ENCODE measurements around the gene ZNF718. TPM values are rescaled to one million over a fixed set of nuclear protein-coding genes. Genes with fewer than 3 reads are reported as not detected.
"Not testable (repeated sequence)": the region's sequence is repeated elsewhere in the genome, so short reads cannot be mapped to it uniquely, and the experiment has no call there.

ZNF718 gene
- total RNA-seq, 2 experiments from 2014 or later: 11.1 to 11.6 TPM

DNA sequence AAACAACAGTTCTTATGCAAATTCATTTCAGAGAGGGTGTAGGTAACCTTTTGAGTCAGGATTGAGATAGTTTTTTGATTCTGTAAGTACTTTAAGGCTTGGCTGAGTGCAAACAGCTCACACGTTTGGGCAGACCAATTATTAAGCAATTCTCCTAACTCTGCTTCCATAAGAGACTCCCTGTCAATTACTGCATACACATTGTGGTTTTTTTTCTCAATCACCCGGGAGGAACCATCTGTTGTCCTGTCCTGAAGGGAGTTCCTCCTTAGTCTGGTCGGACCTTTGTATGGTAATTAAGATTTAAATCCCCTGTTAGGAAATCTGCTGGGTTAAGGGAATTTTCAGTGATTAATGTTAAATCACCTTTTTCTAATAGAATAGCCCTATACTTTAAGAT, 70.9 kb downstream of the ZNF718 start:
- Mint-ChIP-seq H3K9me3 (peaks cover 44% of the 10 kb centered on the region), H3K36me3 (peaks cover 42% of the 10 kb centered on the region)
- H3K4me3 Mint-ChIP-seq, H3K27me3 Mint-ChIP-seq, H3K27ac Mint-ChIP-seq, H3K4me1 Mint-ChIP-seq, DNase-seq: not testable (repeated sequence)

DNA sequence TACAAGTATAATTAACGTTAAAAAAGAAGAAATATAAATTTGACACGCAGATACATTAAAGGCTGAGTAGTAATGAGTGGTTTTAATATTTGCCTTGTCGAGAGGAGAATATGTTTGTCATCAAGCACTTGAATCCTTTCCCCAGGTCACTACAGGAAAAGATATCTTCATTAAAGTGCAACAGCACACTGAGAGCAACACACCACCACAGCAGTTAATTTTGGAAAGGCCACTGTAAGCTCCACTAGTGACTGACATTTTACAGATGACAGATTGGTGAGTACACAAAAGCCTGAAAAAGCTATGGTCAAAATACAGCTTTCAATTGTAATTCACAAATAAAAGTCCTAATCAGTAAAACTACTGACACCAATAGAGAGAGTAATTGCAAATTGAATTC, 76.6 kb downstream of the ZNF718 start:
- no peak overlapping the region for H3K4me3 Mint-ChIP-seq
- peaks cover 58% of the 10 kb centered on the region for H3K36me3 Mint-ChIP-seq
- no peaks in the 10 kb centered on the region for H3K4me1 Mint-ChIP-seq
- H3K27ac Mint-ChIP-seq: no peak overlapping the region
- peaks cover 40% of the 10 kb centered on the region for H3K9me3 Mint-ChIP-seq
- no peaks in the 10 kb centered on the region for H3K27me3 Mint-ChIP-seq
- no peak for DNase-seq

DNA sequence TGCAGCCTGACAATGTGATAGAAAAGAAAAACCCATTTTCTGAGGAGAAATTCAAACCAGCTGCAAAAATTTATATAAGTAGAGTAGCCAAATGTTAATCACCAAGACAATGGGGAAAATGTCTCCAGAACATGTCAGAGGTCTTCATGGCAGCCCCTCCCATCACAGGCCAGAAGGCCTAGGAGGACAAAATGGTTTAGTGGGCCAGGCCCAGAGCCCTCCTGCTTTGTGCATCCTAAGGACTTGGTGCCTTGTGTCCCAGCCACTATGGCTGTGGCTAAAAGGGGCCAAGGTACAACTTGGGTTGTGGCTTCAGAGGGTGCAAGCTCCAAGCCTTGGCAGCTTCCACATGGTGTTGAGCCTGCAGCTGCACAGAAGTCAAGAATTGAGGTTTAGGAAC, 78.5 kb downstream of the ZNF718 start:
- peaks cover 52% of the 10 kb centered on the region for H3K36me3 Mint-ChIP-seq
- not testable (repeated sequence) for DNase-seq, H3K27me3 Mint-ChIP-seq, H3K27ac Mint-ChIP-seq, H3K4me3 Mint-ChIP-seq, H3K4me1 Mint-ChIP-seq
- peaks cover 40% of the 10 kb centered on the region for H3K9me3 Mint-ChIP-seq

DNA sequence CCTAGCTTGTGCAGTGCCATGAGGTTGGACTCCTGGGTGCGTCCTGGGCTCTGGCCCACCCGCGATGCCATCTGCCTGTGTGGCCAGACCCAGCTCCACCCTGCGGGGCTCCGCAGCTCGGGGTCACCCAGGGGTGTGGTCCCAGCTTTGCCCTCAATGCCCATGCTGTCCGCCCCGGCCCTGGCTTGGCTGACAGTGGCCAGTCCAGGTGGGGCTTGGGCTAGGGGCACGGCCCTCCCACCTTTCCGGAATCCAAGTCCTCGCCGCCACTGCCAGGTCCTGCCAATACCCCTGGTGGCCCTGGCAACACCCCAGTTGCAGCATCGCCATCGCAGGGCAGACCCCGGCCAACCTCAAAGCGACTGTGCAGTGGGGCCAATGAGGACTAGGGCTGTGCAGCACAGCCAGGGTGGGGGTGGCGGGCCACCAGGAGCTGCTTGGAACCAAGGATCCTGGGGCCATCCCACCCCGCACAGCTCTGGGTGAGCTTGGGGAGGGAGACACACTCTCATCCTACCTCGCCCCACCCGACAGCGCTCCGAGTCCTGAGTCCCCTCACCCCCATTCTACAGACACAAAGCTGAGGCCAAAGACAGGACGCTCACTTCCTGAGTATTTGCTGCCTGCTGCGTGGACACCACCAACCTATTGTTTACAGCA, 80.9 kb downstream of the ZNF718 start:
- Mint-ChIP-seq H3K27me3 (no peaks in the 10 kb centered on the region), H3K4me1 (peaks cover 4% of the 10 kb centered on the region), H3K36me3 (peaks cover 53% of the 10 kb centered on the region), H3K27ac (no peak overlapping the region), H3K9me3 (peaks cover 41% of the 10 kb centered on the region), H3K4me3 (no peak overlapping the region)
- DNase-seq: no peak

GRCh38 chr4:206054-206453, 81.8 kb downstream of the ZNF718 start:
- no peak overlapping the region for H3K27ac Mint-ChIP-seq
- no peak for DNase-seq
- no peaks in the 10 kb centered on the region for H3K27me3 Mint-ChIP-seq
- H3K4me3 Mint-ChIP-seq: no peak overlapping the region
- H3K9me3 Mint-ChIP-seq: peaks cover 46% of the 10 kb centered on the region
- H3K4me1 Mint-ChIP-seq: peaks cover 6% of the 10 kb centered on the region
- peaks cover 49% of the 10 kb centered on the region for H3K36me3 Mint-ChIP-seq

DNA sequence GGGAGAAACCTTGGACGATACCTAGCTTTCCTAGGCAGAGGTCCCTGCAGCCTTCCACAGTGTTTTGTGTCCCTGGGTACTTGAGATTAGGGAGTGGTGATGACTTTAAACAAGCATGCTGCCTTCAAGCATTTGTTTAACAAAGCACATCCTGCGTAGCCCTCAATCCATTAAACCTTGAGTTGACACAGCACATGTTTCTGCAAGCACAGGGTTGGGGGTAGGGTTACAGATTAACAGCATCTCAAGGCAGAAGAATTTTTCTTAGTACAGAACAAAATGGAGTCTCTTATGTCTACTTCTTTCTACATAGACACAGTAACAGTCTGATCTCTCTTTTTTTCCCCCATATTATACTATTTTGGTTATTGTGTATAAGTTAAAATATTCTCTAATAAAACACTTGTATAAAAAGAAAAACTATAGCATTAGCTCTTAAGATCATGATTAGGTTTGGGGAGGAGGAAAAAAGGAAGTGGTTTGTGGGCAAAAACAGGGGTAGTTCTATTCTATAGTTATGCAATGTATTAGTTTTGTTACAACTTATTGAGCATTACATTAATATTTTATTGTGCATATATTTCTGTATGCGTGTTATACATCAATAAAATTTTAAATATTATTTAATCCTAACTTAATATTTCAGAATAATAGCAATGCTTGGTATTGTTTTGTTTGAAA, 84.3 kb downstream of the ZNF718 start:
- DNase-seq, H3K27ac Mint-ChIP-seq, H3K27me3 Mint-ChIP-seq, H3K4me3 Mint-ChIP-seq: not testable (repeated sequence)
- peaks cover 13% of the 10 kb centered on the region for H3K4me1 Mint-ChIP-seq
- H3K9me3 Mint-ChIP-seq: peaks cover 40% of the 10 kb centered on the region
- peaks cover 40% of the 10 kb centered on the region for H3K36me3 Mint-ChIP-seq

GRCh38 chr4:211033-211511, 86.8 kb downstream of the ZNF718 start:
- peak; percentile 40 for DNase-seq
- H3K9me3 Mint-ChIP-seq: peaks cover 43% of the 10 kb centered on the region

DNA sequence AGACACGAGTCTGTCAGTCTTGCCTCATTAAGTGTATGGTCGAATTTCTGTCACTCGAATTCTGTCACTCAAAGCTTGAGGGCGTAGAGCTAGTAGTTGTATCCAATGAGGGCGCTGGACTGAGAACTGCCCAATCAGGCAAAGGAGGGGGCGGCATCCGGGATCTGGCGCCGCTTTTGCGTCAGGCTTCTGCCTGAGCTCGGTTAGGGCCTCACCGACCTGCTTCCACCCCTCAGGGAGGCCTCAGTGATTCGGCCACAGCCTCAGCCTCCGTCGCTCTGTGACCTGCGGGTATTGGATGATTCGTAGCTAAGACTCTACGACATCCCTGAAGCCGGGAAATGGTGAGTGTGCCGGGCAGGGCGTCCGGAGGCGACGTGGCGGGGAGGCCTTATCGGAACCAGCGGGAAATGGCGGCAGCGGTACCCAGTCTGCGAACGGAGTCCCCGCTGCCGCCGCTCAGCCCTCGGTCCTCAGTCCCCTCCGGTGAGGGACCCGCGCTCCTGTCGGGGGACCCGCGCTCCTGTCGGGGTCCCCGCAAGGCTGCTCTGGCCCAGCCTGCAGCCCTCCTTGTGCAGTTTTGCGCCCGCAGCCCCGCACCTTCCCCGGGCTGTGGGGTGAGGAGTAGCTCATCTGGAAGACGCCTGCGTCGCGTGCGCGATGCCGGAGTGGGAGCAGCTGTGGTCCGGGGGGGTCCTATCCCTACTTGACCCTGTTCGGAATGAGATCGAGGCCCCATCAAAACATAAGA, 88.3 kb downstream of the ZNF718 start:
- peak overlapping the region; percentile 37 for H3K4me3 Mint-ChIP-seq
- no peak overlapping the region for H3K27ac Mint-ChIP-seq
- H3K27me3 Mint-ChIP-seq: peaks cover 19% of the 10 kb centered on the region
- peaks cover 48% of the 10 kb centered on the region for H3K36me3 Mint-ChIP-seq
- peak; percentile 8 for DNase-seq
- H3K9me3 Mint-ChIP-seq: peaks cover 41% of the 10 kb centered on the region
- peaks cover 13% of the 10 kb centered on the region for H3K4me1 Mint-ChIP-seq

More at GRCh38 chr4:211033-211511, 86.8 kb downstream of the ZNF718 start:
- H3K4me1 Mint-ChIP-seq: peaks cover 13% of the 10 kb centered on the region
- H3K4me3 Mint-ChIP-seq: no peak overlapping the region
- peaks cover 41% of the 10 kb centered on the region for H3K36me3 Mint-ChIP-seq
- peaks cover 19% of the 10 kb centered on the region for H3K27me3 Mint-ChIP-seq
- H3K27ac Mint-ChIP-seq: peak overlapping the region; percentile 60

- H3K4me3 Mint-ChIP-seq: peak overlapping the region; percentile 10
These were observed 88.9 kb downstream of the ZNF718 start for GRCh38 chr4:213189-213535.

More at GRCh38 chr4:213189-213535, 88.9 kb downstream of the ZNF718 start:
- DNase-seq, H3K27ac Mint-ChIP-seq: not testable (repeated sequence)
- Mint-ChIP-seq H3K9me3 (peaks cover 38% of the 10 kb centered on the region), H3K27me3 (peaks cover 19% of the 10 kb centered on the region), H3K4me1 (peaks cover 13% of the 10 kb centered on the region), H3K36me3 (peaks cover 48% of the 10 kb centered on the region)

Other genes starting within 250 kb of the ZNF718 start
- gene ZNF595, start 71.2 kb upstream of the ZNF718 start, total RNA-seq: 10 to 100 TPM; 13.5 to 14.4 TPM
- under 1 TPM in 1 of 2 experiments, not detected in 1; 0.10 TPM for gene ZNF732, start 181.0 kb downstream of the ZNF718 start, total RNA-seq
- gene ZNF141, start 213.3 kb downstream of the ZNF718 start, total RNA-seq: 10 to 100 TPM; 26.2 to 27.5 TPM